ENCODE data around the gene SPOCK2.

The SPOCK2 gene

GRCh38 chr10:72031706-72032105 lies 56.6 kb downstream of the SPOCK2 start:
- TF ChIP-seq CTCF (IDR thresholded peaks at IDR 0.05; ENCODE audit: low read depth, low read length), result no peak
- Histone ChIP-seq H3K9me3 (ENCODE audit: severe bottlenecking) (no peaks in the 10 kb centered on the region), H3K36me3 (no peaks in the 10 kb centered on the region), H3K27me3 (ENCODE audit: insufficient read depth, low read depth, severe bottlenecking) (no peaks in the 10 kb centered on the region), H3K27ac (no peak overlapping the region), H3K4me3 (ENCODE audit: low read depth, low read length) (no peak overlapping the region)
- DNase-seq, result no peak

- DNase-seq, result no peak
- TF ChIP-seq CTCF (IDR thresholded peaks at IDR 0.05; ENCODE audit: low read depth, low read length), result no peak
- Histone ChIP-seq H3K4me3 (ENCODE audit: low read depth, low read length) (no peak overlapping the region), H3K27me3 (ENCODE audit: insufficient read depth, low read depth, severe bottlenecking) (no peaks in the 10 kb centered on the region), H3K27ac (no peak overlapping the region), H3K36me3 (no peaks in the 10 kb centered on the region), H3K9me3 (ENCODE audit: severe bottlenecking) (no peaks in the 10 kb centered on the region)
These were observed 57.4 kb downstream of the SPOCK2 start for GRCh38 chr10:72030762-72031543.

GRCh38 chr10:72029414-72029813 lies 58.9 kb downstream of the SPOCK2 start:
- no peak overlapping the region for H3K27ac ChIP-seq
- H3K27me3 ChIP-seq (ENCODE audit: insufficient read depth, low read depth, severe bottlenecking), result no peaks in the 10 kb centered on the region
- no peaks in the 10 kb centered on the region for H3K9me3 ChIP-seq (ENCODE audit: severe bottlenecking)
- no peaks in the 10 kb centered on the region for H3K36me3 ChIP-seq
- no peak overlapping the region for H3K4me3 ChIP-seq (ENCODE audit: low read depth, low read length)
- no peak for TF ChIP-seq CTCF (IDR thresholded peaks at IDR 0.05; ENCODE audit: low read depth, low read length)
- no peak for DNase-seq

GRCh38 chr10:72027498-72027897 lies 60.9 kb downstream of the SPOCK2 start:
- no peaks in the 10 kb centered on the region for H3K36me3 ChIP-seq
- H3K9me3 ChIP-seq (ENCODE audit: severe bottlenecking), result no peaks in the 10 kb centered on the region
- no peak for DNase-seq
- no peak overlapping the region for H3K27ac ChIP-seq
- TF ChIP-seq CTCF (IDR thresholded peaks at IDR 0.05; ENCODE audit: low read depth, low read length), result no peak
- H3K27me3 ChIP-seq (ENCODE audit: insufficient read depth, low read depth, severe bottlenecking), result no peaks in the 10 kb centered on the region
- H3K4me3 ChIP-seq (ENCODE audit: low read depth, low read length), result no peak overlapping the region

- no peak overlapping the region for H3K4me3 ChIP-seq (ENCODE audit: low read depth, low read length)
- no peak overlapping the region for H3K27ac ChIP-seq
- H3K9me3 ChIP-seq (ENCODE audit: severe bottlenecking), result no peaks in the 10 kb centered on the region
- peak; percentile 42 for DNase-seq
- no peak for TF ChIP-seq CTCF (IDR thresholded peaks at IDR 0.05; ENCODE audit: low read depth, low read length)
- H3K27me3 ChIP-seq (ENCODE audit: insufficient read depth, low read depth, severe bottlenecking), result no peaks in the 10 kb centered on the region
- no peaks in the 10 kb centered on the region for H3K36me3 ChIP-seq
These were observed 61.9 kb downstream of the SPOCK2 start for GRCh38 chr10:72026278-72027111.

Data from WERI-Rb-1 (cell line).